H1 (cell line): ENCODE results near the gene HLA-DMB. TPM values are rescaled to one million over a fixed set of nuclear protein-coding genes. Genes with fewer than 3 reads are reported as not detected.
A peak's percentile ranks its signal among the peaks of the same experiment; 100 is the strongest.

Experiments
- BCL11A ChIP-seq, 2 experiments: IDR thresholded peaks; one replicate each; pipeline ENCODE4 v1.6.1; 2011; ENCODE audit warnings: low read depth in 2 of 2, low read length in 2 of 2, mild to moderate bottlenecking in 2 of 2
- BRCA1 ChIP-seq: IDR thresholded peaks from 2 replicates; pipeline ENCODE4 v1.6.1; 2012; ENCODE audit warnings: low read depth, low read length, improper control_type of control experiment
- CBX5 ChIP-seq: fragments of 300-800, 300-1000 bp; sonication (generic); IDR thresholded peaks from 2 replicates; pipeline ENCODE4 v1.7.1; 2016; ENCODE audit warnings: antibody characterized with exemption, low read length, low read depth
- EP300 ChIP-seq, 2 experiments: IDR thresholded peaks; 1 replicate in 1 of 2; 2 replicates in 1 of 2; pipeline ENCODE4 v1.6.1; 2011 to 2012; ENCODE audit warnings: low read depth in 2 of 2, low read length in 2 of 2, mild to moderate bottlenecking in 2 of 2, borderline replicate concordance in 1 of 2, inconsistent platforms in 1 of 2, moderate library complexity in 1 of 2
- KDM4A ChIP-seq: IDR thresholded peaks from one replicate; pipeline ENCODE4 v1.7.1; 2012; ENCODE audit warnings: low read depth, mild to moderate bottlenecking, moderate library complexity, low read length, inconsistent platforms; ENCODE audit not compliant: severe bottlenecking
- PHF8 ChIP-seq: fragments of 200-600 bp; sonication (generic); conservative IDR thresholded peaks from 2 replicates; pipeline ENCODE4 v1.7.1; 2012; ENCODE audit warnings: low read depth, mild to moderate bottlenecking, inconsistent platforms, low read length, moderate library complexity
- RBBP5 ChIP-seq: IDR thresholded peaks from 2 replicates; pipeline ENCODE4 v1.7.1; 2012; ENCODE audit warnings: low read depth, mild to moderate bottlenecking, inconsistent platforms, low read length, moderate library complexity, borderline replicate concordance
- SIRT6 ChIP-seq: IDR thresholded peaks from one replicate; pipeline ENCODE4 v1.7.1; 2012; ENCODE audit warnings: low read length, inconsistent platforms
- SIX5 ChIP-seq: IDR thresholded peaks from 2 replicates; pipeline ENCODE4 v1.6.1; 2011; ENCODE audit warnings: mild to moderate bottlenecking, low read depth, low read length
- TBP ChIP-seq: IDR thresholded peaks from 2 replicates; pipeline ENCODE4 v1.6.1; 2011; ENCODE audit warnings: low read depth, low read length, improper control_type of control experiment
- polyA plus RNA-seq, 7 experiments: library from polyadenylated mRNA; depleted of rRNA in 3 of 7; stranded (reverse) in 5 of 7; unstranded in 2 of 7; fragments of >200 nt in 5 of 7; fragments of 200-250 nt in 2 of 7; gene quantifications; 1 replicate in 5 of 7; 2 replicates in 1 of 7; 4 replicates in 1 of 7; pipeline versions ENCODE4 v1.2.1 to v1.2.3, GENCODE V29; 2011 to 2013; ENCODE audit warnings: missing spikeins in 2 of 7, mixed read lengths in 2 of 7
- total RNA-seq: library from RNA; stranded (reverse); fragmentation: NEBNext Ultra II Directional; extraction: Animal tissue kit (Norgen Biotek cat#: 25700); gene quantifications from 2 replicates; pipeline ENCODE4 v1.2.1, GENCODE V29; 2021

The HLA-DMB gene
- total and polyA plus RNA-seq, 2 of the 8 experiments (the other 6 are each of a cell fraction or from before 2014, with no cell fraction given), result 2.7 to 4.7 TPM

- TF ChIP-seq RBBP5, result no peak
- TF ChIP-seq KDM4A, result no peak
- TF ChIP-seq SIX5, result no peak
- TF ChIP-seq EP300 (IDR thresholded peaks at IDR 0.05; ENCODE audit: borderline replicate concordance in 1 of 2, low read depth in 2 of 2, low read length in 2 of 2), result no peak
- TF ChIP-seq BRCA1, result no peak
- TF ChIP-seq CBX5, result no peak
- TF ChIP-seq PHF8, result no peak
- TF ChIP-seq SIRT6, result no peak
- no peak for TF ChIP-seq BCL11A (IDR thresholded peaks at IDR 0.05; ENCODE audit: low read depth in 2 of 2, low read length in 2 of 2)
- 0 out of 2 replicates have a peak, but pooled peaks have one; percentile 13 for TF ChIP-seq TBP
Measured at GRCh38 chr6:32967151-32968091, 26.6 kb upstream of the HLA-DMB start (continued).
